Body of pancreas (tissue), 4 donors: ENCODE data around the gene DNER.

Source experiments
- POLR2A ChIP-seq, 3 donors: fragments of 450-650 bp; IDR thresholded peaks; one replicate each; pipeline ENCODE4 v1.6.1; 2016; ENCODE audit warnings: antibody characterized with exemption in 3 of 3, mild to moderate bottlenecking in 2 of 3
- TF ChIP-seq, protein P1 (sequence below), 7 experiments: fragments of 450-650 bp in 4 of 7; fragments of 200-600 bp in 3 of 7; sonication (generic) in 3 of 7; IDR thresholded peaks; one replicate each; pipeline ENCODE4 v1.5.1; 2016 to 2019; ENCODE audit warnings: antibody characterized with exemption in 7 of 7

DNA sequence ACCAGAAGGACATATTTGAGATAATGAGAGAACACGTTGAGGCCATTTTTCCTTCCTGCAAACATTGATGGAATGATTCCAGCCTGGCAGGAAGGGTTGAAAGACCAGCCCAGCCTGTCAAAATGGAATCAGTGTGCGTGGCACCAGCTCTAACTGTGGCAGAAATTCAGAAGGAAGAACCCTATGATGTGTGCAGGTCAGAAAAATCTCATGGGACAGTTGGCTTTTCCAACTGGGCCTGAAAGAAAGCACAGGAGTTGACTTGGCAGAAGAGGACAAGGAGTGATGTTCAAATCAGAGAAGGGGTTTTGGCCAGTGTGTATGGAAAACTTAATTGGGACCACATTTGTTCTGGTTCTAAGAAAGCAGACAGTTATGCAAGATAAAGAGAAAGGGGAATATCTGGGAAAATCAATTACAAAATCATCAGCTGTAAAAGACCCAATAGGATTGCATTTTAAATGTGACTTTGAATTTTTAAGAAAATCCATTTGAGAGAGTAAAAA lies 250.5 kb downstream of the DNER start:
- TF ChIP-seq, protein P1, sequence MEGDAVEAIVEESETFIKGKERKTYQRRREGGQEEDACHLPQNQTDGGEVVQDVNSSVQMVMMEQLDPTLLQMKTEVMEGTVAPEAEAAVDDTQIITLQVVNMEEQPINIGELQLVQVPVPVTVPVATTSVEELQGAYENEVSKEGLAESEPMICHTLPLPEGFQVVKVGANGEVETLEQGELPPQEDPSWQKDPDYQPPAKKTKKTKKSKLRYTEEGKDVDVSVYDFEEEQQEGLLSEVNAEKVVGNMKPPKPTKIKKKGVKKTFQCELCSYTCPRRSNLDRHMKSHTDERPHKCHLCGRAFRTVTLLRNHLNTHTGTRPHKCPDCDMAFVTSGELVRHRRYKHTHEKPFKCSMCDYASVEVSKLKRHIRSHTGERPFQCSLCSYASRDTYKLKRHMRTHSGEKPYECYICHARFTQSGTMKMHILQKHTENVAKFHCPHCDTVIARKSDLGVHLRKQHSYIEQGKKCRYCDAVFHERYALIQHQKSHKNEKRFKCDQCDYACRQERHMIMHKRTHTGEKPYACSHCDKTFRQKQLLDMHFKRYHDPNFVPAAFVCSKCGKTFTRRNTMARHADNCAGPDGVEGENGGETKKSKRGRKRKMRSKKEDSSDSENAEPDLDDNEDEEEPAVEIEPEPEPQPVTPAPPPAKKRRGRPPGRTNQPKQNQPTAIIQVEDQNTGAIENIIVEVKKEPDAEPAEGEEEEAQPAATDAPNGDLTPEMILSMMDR (IDR thresholded peaks at IDR 0.05), result no peak
- no peak for TF ChIP-seq POLR2A (IDR thresholded peaks at IDR 0.05)
